ENCODE results near the gene SLC16A7.

The SLC16A7 gene

GRCh38 chr12:59710964-59711363, 115.1 kb downstream of the SLC16A7 start:
- no peak overlapping the region for H3K4me3 ChIP-seq (ENCODE audit: low read depth, low read length)
- TF ChIP-seq CTCF (IDR thresholded peaks at IDR 0.05; ENCODE audit: borderline replicate concordance, insufficient read depth, low read depth, low read length) = no peak

DNA sequence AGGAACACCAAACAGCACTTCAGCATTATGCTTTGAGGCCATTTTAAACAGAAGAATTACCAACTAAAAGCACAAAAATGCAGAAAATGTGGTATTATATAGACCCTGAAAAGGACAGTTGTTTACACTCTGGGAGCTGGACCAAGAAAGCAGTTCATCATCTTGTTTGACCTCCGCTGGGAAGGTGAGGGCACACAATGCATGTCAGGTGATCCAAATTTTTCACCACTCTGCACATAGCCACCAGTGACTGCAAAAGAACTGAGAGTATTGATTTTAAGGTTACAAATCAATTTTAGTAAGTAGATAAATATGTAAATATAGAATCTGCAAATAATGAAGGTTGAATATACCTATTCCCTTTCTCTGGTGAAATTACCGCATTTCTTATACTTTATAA, 119.6 kb downstream of the SLC16A7 start:
- no peak overlapping the region for H3K4me3 ChIP-seq (ENCODE audit: low read depth, low read length)
- no peak for TF ChIP-seq CTCF (IDR thresholded peaks at IDR 0.05; ENCODE audit: borderline replicate concordance, insufficient read depth, low read depth, low read length)

DNA sequence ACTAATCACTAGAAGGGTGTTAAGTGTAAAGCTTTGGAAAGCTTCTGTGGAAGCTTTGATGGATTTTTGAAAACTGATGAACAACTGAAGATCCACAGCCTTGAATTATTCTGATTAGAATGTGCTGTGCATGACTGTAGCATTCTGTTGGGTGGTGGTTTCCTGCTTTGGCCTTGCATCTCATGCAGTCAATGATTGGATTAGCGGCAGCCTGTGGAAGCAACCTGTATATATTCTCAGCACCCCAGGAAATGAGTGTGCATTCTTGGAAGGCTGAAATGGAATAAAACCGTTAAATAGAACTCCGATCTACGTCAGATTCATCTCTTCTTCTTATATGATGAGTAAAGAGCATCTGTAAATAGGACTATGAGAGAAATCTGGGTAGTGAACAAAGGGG, 120.2 kb downstream of the SLC16A7 start:
- no peak for TF ChIP-seq CTCF (IDR thresholded peaks at IDR 0.05; ENCODE audit: borderline replicate concordance, insufficient read depth, low read depth, low read length)
- H3K4me3 ChIP-seq (ENCODE audit: low read depth, low read length) = no peak overlapping the region

GRCh38 chr12:59717436-59717835, 121.6 kb downstream of the SLC16A7 start:
- H3K4me3 ChIP-seq (ENCODE audit: low read depth, low read length) = no peak overlapping the region
- TF ChIP-seq CTCF (IDR thresholded peaks at IDR 0.05; ENCODE audit: borderline replicate concordance, insufficient read depth, low read depth, low read length) = no peak

- TF ChIP-seq CTCF (IDR thresholded peaks at IDR 0.05; ENCODE audit: borderline replicate concordance, insufficient read depth, low read depth, low read length) = no peak
Observed at GRCh38 chr12:59719701-59720100, 123.9 kb downstream of the SLC16A7 start.

GRCh38 chr12:59723520-59723919, 127.7 kb downstream of the SLC16A7 start:
- H3K4me3 ChIP-seq (ENCODE audit: low read depth, low read length) = no peak overlapping the region
- TF ChIP-seq CTCF (IDR thresholded peaks at IDR 0.05; ENCODE audit: borderline replicate concordance, insufficient read depth, low read depth, low read length) = no peak

More at GRCh38 chr12:59719701-59720100, 123.9 kb downstream of the SLC16A7 start:
- no peak overlapping the region for H3K4me3 ChIP-seq (ENCODE audit: low read depth, low read length)

GRCh38 chr12:59724011-59724695, 128.3 kb downstream of the SLC16A7 start:
- no peak for TF ChIP-seq CTCF (IDR thresholded peaks at IDR 0.05; ENCODE audit: borderline replicate concordance, insufficient read depth, low read depth, low read length)
- H3K4me3 ChIP-seq (ENCODE audit: low read depth, low read length) = no peak overlapping the region

All from GM12875 (cell line).